OCI-LY3 (cell line): ENCODE data around the gene MOGAT2.

Experiments
- H2AFZ ChIP-seq: fragments of 200-600, 300-600 bp; shearing (Covaris generic); 2 replicates; pipeline ENCODE4 v1.6.0; 2014; ENCODE audit warnings: antibody characterized with exemption, low read depth, low read length
- H3K27ac ChIP-seq: fragments of 200-600, 300-600 bp; sonication (generic); 2 replicates; pipeline ENCODE4 v1.5.1; 2014; ENCODE audit warnings: mild to moderate bottlenecking, low read length, moderate library complexity, mixed read lengths
- H3K27me3 ChIP-seq: fragments of 200-600, 300-600 bp; sonication (generic); 2 replicates; pipeline ENCODE4 v1.6.1; 2014; ENCODE audit warnings: low read depth, low read length, mixed read lengths
- H3K36me3 ChIP-seq: fragments of 200-600, 300-600 bp; sonication (generic); replicated peaks from 2 replicates; pipeline ENCODE3; 2014; ENCODE audit warnings: low read depth, low read length, mixed read lengths
- H3K4me1 ChIP-seq: fragments of 300-600, 200-600 bp; sonication (generic); 2 replicates; pipeline ENCODE4 v1.6.1; 2014; ENCODE audit warnings: low read length, mixed read lengths
- H3K4me2 ChIP-seq: fragments of 200-600, 300-600 bp; sonication (generic); 2 replicates; pipeline ENCODE4 v1.6.1; 2014; ENCODE audit warnings: low read length, mixed read lengths
- H3K4me3 ChIP-seq: fragments of 300-600, 200-600 bp; sonication (generic); 2 replicates; pipeline ENCODE4 v1.5.1; 2014; ENCODE audit warnings: antibody characterized with exemption, mild to moderate bottlenecking, low read length, moderate library complexity
- H3K79me2 ChIP-seq: fragments of 300-600, 200-600 bp; shearing (Covaris generic); 2 replicates; pipeline ENCODE4 v1.6.1; 2014; ENCODE audit warnings: mild to moderate bottlenecking, low read length, mixed read lengths
- H3K9ac ChIP-seq: fragments of 300-600, 200-600 bp; shearing (Covaris generic); 2 replicates; pipeline ENCODE4 v1.6.0; 2014; ENCODE audit warnings: mild to moderate bottlenecking, low read length, moderate library complexity
- H3K9me3 ChIP-seq: fragments of 200-600, 300-600 bp; shearing (Covaris generic); 2 replicates; pipeline ENCODE4 v1.6.1; 2014; ENCODE audit warnings: low read length, mixed read lengths; ENCODE audit not compliant: insufficient read depth
- H4K20me1 ChIP-seq: fragments of 200-600, 300-600 bp; sonication (generic); 2 replicates; pipeline ENCODE4 v1.6.1; 2016; ENCODE audit warnings: low read length, mixed read lengths; ENCODE audit not compliant: insufficient read depth
- EZH2phosphoT487 ChIP-seq: fragments of 200-600 bp; shearing (Covaris generic); IDR thresholded peaks from 2 replicates; pipeline ENCODE4 v1.6.1; 2018; ENCODE audit warnings: antibody characterized with exemption, mixed run types, low read depth
- TF ChIP-seq, protein P1 (sequence below): fragments of 200-600, 300-600 bp; sonication (generic); IDR thresholded peaks from 2 replicates; pipeline ENCODE4 v1.5.1; 2014; ENCODE audit warnings: antibody characterized with exemption, low read length, low read depth

Gene MOGAT2

DNA sequence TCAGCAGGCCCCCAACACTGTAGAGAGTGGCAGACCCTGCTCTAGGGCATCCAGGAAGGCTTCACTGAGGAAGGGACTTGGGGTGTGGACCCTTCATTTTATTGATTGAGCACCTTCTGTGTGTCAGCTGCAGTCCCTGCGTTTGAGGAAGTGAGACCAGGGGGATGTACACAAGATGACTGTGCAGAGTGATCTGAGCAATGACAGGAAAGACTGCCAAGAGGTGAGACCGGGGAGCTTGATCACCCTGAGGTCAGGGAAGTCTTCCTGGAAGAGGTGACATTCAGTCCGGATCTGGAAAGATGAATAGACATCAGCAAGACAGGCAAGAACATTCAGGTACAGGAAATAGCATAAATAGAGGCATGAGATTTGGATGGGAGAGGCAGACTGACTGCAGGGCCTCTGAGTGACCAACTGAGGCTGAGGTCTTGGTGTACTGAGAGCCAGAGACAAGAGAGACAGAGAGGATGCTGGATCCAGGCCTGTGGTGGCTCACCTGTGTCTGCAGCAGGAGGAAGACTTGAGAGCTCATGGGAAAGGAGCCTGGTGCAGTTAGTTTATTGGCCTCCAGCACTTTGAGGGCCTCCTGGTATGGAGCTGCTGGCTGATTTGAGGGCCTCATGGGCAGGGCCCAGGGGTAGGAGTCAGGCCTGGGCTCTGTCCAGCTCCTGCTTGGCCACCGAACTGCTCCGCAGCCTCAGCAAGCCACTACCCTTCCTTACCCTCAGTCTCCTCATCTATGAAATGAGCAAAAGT is 56.1 kb downstream of the MOGAT2 start:
- Histone ChIP-seq H3K4me1 (peaks cover 75% of the 10 kb centered on the region), H3K9ac (peak overlapping the region; percentile 57), H3K79me2 (peaks cover 54% of the 10 kb centered on the region), H3K4me2 (peak overlapping the region; percentile 76), H4K20me1 (no peaks in the 10 kb centered on the region), H2AFZ (no peak overlapping the region), H3K27ac (peak overlapping the region; percentile 84), H3K4me3 (peak overlapping the region; percentile 37), H3K27me3 (no peaks in the 10 kb centered on the region), H3K9me3 (no peaks in the 10 kb centered on the region), H3K36me3 (peaks cover 20% of the 10 kb centered on the region)
- TF ChIP-seq, protein P1, sequence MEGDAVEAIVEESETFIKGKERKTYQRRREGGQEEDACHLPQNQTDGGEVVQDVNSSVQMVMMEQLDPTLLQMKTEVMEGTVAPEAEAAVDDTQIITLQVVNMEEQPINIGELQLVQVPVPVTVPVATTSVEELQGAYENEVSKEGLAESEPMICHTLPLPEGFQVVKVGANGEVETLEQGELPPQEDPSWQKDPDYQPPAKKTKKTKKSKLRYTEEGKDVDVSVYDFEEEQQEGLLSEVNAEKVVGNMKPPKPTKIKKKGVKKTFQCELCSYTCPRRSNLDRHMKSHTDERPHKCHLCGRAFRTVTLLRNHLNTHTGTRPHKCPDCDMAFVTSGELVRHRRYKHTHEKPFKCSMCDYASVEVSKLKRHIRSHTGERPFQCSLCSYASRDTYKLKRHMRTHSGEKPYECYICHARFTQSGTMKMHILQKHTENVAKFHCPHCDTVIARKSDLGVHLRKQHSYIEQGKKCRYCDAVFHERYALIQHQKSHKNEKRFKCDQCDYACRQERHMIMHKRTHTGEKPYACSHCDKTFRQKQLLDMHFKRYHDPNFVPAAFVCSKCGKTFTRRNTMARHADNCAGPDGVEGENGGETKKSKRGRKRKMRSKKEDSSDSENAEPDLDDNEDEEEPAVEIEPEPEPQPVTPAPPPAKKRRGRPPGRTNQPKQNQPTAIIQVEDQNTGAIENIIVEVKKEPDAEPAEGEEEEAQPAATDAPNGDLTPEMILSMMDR: no peak

DNA sequence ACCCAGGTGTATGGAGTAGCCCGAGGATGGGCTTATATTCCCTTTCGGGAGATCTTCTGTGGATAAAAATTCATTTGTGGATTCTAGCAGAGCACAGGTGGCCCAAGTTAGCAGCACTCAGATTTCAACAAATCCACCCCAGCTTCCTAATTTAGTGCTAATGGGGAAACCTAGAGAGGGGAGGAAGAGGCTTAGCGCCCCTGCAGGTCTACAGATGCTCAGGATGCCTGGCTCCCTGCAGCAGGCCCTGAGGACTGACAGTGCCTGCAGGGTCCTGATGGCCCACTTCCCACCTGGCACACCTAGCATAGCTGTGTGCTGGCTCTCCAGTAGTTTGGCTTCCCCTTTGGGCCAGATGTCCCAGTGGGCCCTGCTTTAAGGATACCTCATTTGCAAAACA is 57.4 kb downstream of the MOGAT2 start:
- Histone ChIP-seq H2AFZ (no peak overlapping the region), H3K4me3 (no peak overlapping the region), H3K27ac (no peak overlapping the region), H3K4me2 (no peak overlapping the region), H3K36me3 (peaks cover 20% of the 10 kb centered on the region), H3K79me2 (peaks cover 43% of the 10 kb centered on the region), H3K9me3 (no peaks in the 10 kb centered on the region), H3K4me1 (peaks cover 62% of the 10 kb centered on the region), H4K20me1 (no peaks in the 10 kb centered on the region), H3K9ac (no peak overlapping the region), H3K27me3 (no peaks in the 10 kb centered on the region)
- no peak for TF ChIP-seq EZH2phosphoT487
- TF ChIP-seq, protein P1: no peak

DNA sequence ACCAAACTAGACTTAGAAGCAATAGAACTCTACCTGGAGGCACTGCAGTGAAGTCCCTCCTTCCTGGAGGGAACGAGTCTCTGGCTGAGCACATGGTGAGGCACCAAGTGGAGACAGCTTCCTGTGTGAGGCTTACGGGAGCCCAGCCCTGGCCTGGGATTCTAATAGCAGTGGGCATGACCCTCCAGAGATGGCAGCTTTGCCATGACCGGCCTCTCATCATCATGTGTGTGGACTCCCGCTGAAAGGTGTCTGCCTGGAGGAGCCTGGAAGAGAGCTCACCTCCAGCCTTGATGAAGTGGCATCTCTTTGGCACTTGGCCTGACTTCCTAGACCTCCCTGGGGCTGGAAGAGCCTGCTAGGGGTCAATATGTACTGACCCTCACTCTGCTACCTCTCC is 58.9 kb downstream of the MOGAT2 start:
- TF ChIP-seq, protein P1: no peak
- TF ChIP-seq EZH2phosphoT487: no peak
- Histone ChIP-seq H3K9me3 (no peaks in the 10 kb centered on the region), H4K20me1 (no peaks in the 10 kb centered on the region), H3K79me2 (peaks cover 29% of the 10 kb centered on the region), H3K27ac (no peak overlapping the region), H3K36me3 (peaks cover 20% of the 10 kb centered on the region), H3K27me3 (no peaks in the 10 kb centered on the region), H2AFZ (no peak overlapping the region), H3K4me3 (no peak overlapping the region), H3K4me1 (peaks cover 47% of the 10 kb centered on the region), H3K4me2 (no peak overlapping the region), H3K9ac (no peak overlapping the region)

DNA sequence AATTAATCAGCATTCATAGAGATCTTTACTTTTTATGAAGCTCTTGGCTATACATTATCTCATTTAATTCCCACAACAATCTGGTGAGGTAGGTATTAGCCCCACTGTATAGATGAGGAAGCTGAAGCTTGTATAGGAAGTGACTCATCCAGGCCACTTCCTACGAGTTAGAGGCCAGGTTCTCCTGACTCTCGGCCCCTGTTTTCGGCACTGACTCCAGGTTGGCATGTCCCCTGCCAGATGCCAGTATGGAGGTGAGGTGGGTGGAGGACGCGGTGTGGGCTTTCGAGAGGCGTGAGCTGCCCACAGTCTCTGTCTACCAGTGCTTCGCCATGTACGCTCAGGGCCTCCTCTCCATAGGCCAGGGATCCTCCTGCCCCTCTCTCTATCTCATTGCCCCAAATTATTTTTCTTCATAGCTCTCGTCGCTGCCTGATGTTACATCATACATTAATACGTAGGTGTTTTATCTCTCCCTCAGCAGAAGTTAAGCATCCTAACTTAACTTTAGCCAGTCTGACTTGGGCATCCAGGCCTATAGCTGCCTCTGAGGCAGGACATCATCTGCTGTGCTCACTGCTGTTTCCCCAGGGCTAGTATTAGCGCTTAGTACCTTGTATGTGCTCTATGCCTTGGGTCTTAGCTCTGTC is 59.9 kb downstream of the MOGAT2 start:
- TF ChIP-seq, protein P1: no peak
- TF ChIP-seq EZH2phosphoT487: no peak
- Histone ChIP-seq H3K27ac (no peak overlapping the region), H3K27me3 (no peaks in the 10 kb centered on the region), H3K9me3 (no peaks in the 10 kb centered on the region), H2AFZ (no peak overlapping the region), H3K79me2 (peaks cover 19% of the 10 kb centered on the region), H3K36me3 (peaks cover 16% of the 10 kb centered on the region), H3K4me1 (peaks cover 37% of the 10 kb centered on the region), H3K4me3 (no peak overlapping the region), H3K9ac (no peak overlapping the region), H3K4me2 (no peak overlapping the region), H4K20me1 (no peaks in the 10 kb centered on the region)
